Activated CD4-positive, alpha-beta memory T cell treated with anti-CD3 and anti-CD28 coated beads, Interleukin-2, amount 10 ng/mL, durations not matched to agents 7 days and 5 days (primary cell): Measurements from ENCODE around the gene KIF13A. TPM values are rescaled to one million over a fixed set of nuclear protein-coding genes. Genes with fewer than 3 reads are reported as not detected.

Experiments
- CTCF ChIA-PET: fragments of 350-600 bp; sonication (Branson Sonifier 250); formaldehyde crosslinking; loops from one replicate; lab custom pipeline; 2021; ENCODE audit warnings: antibody characterized with exemption, inconsistent platforms; lab: Charles Lee
- POLR2A ChIA-PET: fragments of 350-600 bp; sonication (Branson Sonifier 250); formaldehyde crosslinking; loops from one replicate; lab custom pipeline; 2021; ENCODE audit warnings: antibody characterized with exemption; lab: Charles Lee
- DNase-seq: peaks from one replicate; pipeline ENCODE4 v3.0.0-alpha.2; 2020
- H3K27ac Mint-ChIP-seq: one replicate; pipeline ENCODE4 v1.8.0; 2021; ENCODE audit warnings: mild to moderate bottlenecking, mixed read lengths
- H3K27me3 Mint-ChIP-seq: one replicate; pipeline ENCODE4 v1.8.0; 2021; ENCODE audit warnings: mixed read lengths
- H3K36me3 Mint-ChIP-seq: one replicate; pipeline ENCODE4 v1.8.0; 2021; ENCODE audit warnings: low read depth, mixed read lengths
- H3K4me1 Mint-ChIP-seq: one replicate; pipeline ENCODE4 v1.8.0; 2021; ENCODE audit warnings: mixed read lengths
- H3K4me3 Mint-ChIP-seq: one replicate; pipeline ENCODE4 v1.8.0; 2021; ENCODE audit warnings: mild to moderate bottlenecking, mixed read lengths
- H3K9me3 Mint-ChIP-seq: one replicate; pipeline ENCODE4 v1.8.0; 2021; ENCODE audit warnings: mixed read lengths
- total RNA-seq, 2 experiments: library from RNA; stranded (reverse); gene quantifications; one replicate each; pipeline ENCODE4 v1.2.3, GENCODE V29; 2021

The KIF13A gene
- total RNA-seq, 2 experiments from 2014 or later, result not detected

GRCh38 chr6:17871836-17872235 is 115.6 kb downstream of the KIF13A start:
- Mint-ChIP-seq H3K9me3 (no peaks in the 10 kb centered on the region), H3K4me1 (no peaks in the 10 kb centered on the region), H3K36me3 (no peaks in the 10 kb centered on the region), H3K27me3 (peaks cover 25% of the 10 kb centered on the region), H3K27ac (no peak overlapping the region), H3K4me3 (no peak overlapping the region)
- POLR2A ChIA-PET, result no interaction called here
- CTCF ChIA-PET, result no interaction called here
- DNase-seq, result no peak

GRCh38 chr6:17871189-17871519 is 116.3 kb downstream of the KIF13A start:
- Mint-ChIP-seq H3K4me3 (no peak overlapping the region), H3K9me3 (no peaks in the 10 kb centered on the region), H3K27me3 (peaks cover 25% of the 10 kb centered on the region), H3K4me1 (no peaks in the 10 kb centered on the region), H3K36me3 (no peaks in the 10 kb centered on the region), H3K27ac (no peak overlapping the region)
- POLR2A ChIA-PET, result no interaction called here
- no peak for DNase-seq
- CTCF ChIA-PET, result no interaction called here

- Mint-ChIP-seq H3K27me3 (peaks cover 25% of the 10 kb centered on the region), H3K9me3 (no peaks in the 10 kb centered on the region), H3K36me3 (no peaks in the 10 kb centered on the region), H3K4me1 (no peaks in the 10 kb centered on the region), H3K27ac (no peak overlapping the region), H3K4me3 (no peak overlapping the region)
- ChIA-PET POLR2A (no interaction called here), CTCF (no interaction called here)
- no peak for DNase-seq
Observed at GRCh38 chr6:17870300-17871188, 116.9 kb downstream of the KIF13A start.

GRCh38 chr6:17869753-17870050 is 117.7 kb downstream of the KIF13A start:
- Mint-ChIP-seq H3K36me3 (no peaks in the 10 kb centered on the region), H3K9me3 (no peaks in the 10 kb centered on the region), H3K4me1 (no peaks in the 10 kb centered on the region), H3K27ac (no peak overlapping the region), H3K27me3 (peaks cover 25% of the 10 kb centered on the region), H3K4me3 (no peak overlapping the region)
- no peak for DNase-seq
- ChIA-PET CTCF (no interaction called here), POLR2A (no interaction called here)

GRCh38 chr6:17869010-17869752 is 118.3 kb downstream of the KIF13A start:
- Mint-ChIP-seq H3K36me3 (no peaks in the 10 kb centered on the region), H3K27me3 (peaks cover 23% of the 10 kb centered on the region), H3K4me3 (no peak overlapping the region), H3K4me1 (no peaks in the 10 kb centered on the region), H3K27ac (no peak overlapping the region), H3K9me3 (no peaks in the 10 kb centered on the region)
- POLR2A ChIA-PET, result no interaction called here
- CTCF ChIA-PET, result no interaction called here
- DNase-seq, result no peak

GRCh38 chr6:17867880-17868279 is 119.6 kb downstream of the KIF13A start:
- no peak for DNase-seq
- Mint-ChIP-seq H3K4me1 (no peaks in the 10 kb centered on the region), H3K36me3 (no peaks in the 10 kb centered on the region), H3K4me3 (no peak overlapping the region), H3K27ac (no peak overlapping the region), H3K9me3 (no peaks in the 10 kb centered on the region), H3K27me3 (peaks cover 20% of the 10 kb centered on the region)
- ChIA-PET POLR2A (no interaction called here), CTCF (no interaction called here)

- CTCF ChIA-PET, result no interaction called here
- POLR2A ChIA-PET, result no interaction called here
- Mint-ChIP-seq H3K27me3 (peaks cover 20% of the 10 kb centered on the region), H3K27ac (no peak overlapping the region), H3K9me3 (no peaks in the 10 kb centered on the region), H3K4me3 (no peak overlapping the region), H3K36me3 (no peaks in the 10 kb centered on the region), H3K4me1 (no peaks in the 10 kb centered on the region)
- no peak for DNase-seq
Observed at GRCh38 chr6:17866876-17867444, 120.5 kb downstream of the KIF13A start.

- POLR2A ChIA-PET, result no interaction called here
- peaks cover 15% of the 10 kb centered on the region for H3K27me3 Mint-ChIP-seq
- no peak for DNase-seq
- H3K4me1 Mint-ChIP-seq, result no peaks in the 10 kb centered on the region
- no peaks in the 10 kb centered on the region for H3K9me3 Mint-ChIP-seq
- CTCF ChIA-PET, result no interaction called here
- H3K4me3 Mint-ChIP-seq, result no peak overlapping the region
- no peak overlapping the region for H3K27ac Mint-ChIP-seq
- no peaks in the 10 kb centered on the region for H3K36me3 Mint-ChIP-seq
Observed at GRCh38 chr6:17865798-17866725, 121.4 kb downstream of the KIF13A start.

GRCh38 chr6:17865243-17865642 is 122.2 kb downstream of the KIF13A start:
- Mint-ChIP-seq H3K4me3 (no peak overlapping the region), H3K27ac (no peak overlapping the region), H3K36me3 (no peaks in the 10 kb centered on the region), H3K27me3 (peaks cover 11% of the 10 kb centered on the region), H3K9me3 (no peaks in the 10 kb centered on the region), H3K4me1 (no peaks in the 10 kb centered on the region)
- no peak for DNase-seq
- ChIA-PET CTCF (no interaction called here), POLR2A (no interaction called here)

- ChIA-PET CTCF (no interaction called here), POLR2A (no interaction called here)
- H3K27ac Mint-ChIP-seq, result no peak overlapping the region
- no peak overlapping the region for H3K4me3 Mint-ChIP-seq
- H3K27me3 Mint-ChIP-seq, result peaks cover 7% of the 10 kb centered on the region
- no peaks in the 10 kb centered on the region for H3K36me3 Mint-ChIP-seq
- DNase-seq, result no peak
- no peaks in the 10 kb centered on the region for H3K4me1 Mint-ChIP-seq
- H3K9me3 Mint-ChIP-seq, result no peaks in the 10 kb centered on the region
Observed at GRCh38 chr6:17863901-17864754, 123.3 kb downstream of the KIF13A start.

- Mint-ChIP-seq H3K27me3 (peaks cover 10% of the 10 kb centered on the region), H3K9me3 (no peaks in the 10 kb centered on the region), H3K27ac (no peak overlapping the region), H3K4me1 (no peaks in the 10 kb centered on the region), H3K36me3 (no peaks in the 10 kb centered on the region), H3K4me3 (no peak overlapping the region)
- DNase-seq, result no peak
- CTCF ChIA-PET, result no interaction called here
- POLR2A ChIA-PET, result no interaction called here
Observed at GRCh38 chr6:17861361-17861760, 126.1 kb downstream of the KIF13A start.

GRCh38 chr6:17859846-17860245 is 127.6 kb downstream of the KIF13A start:
- Mint-ChIP-seq H3K36me3 (no peaks in the 10 kb centered on the region), H3K27ac (no peak overlapping the region), H3K27me3 (peaks cover 11% of the 10 kb centered on the region), H3K4me1 (no peaks in the 10 kb centered on the region), H3K9me3 (no peaks in the 10 kb centered on the region), H3K4me3 (no peak overlapping the region)
- ChIA-PET CTCF (no interaction called here), POLR2A (no interaction called here)
- no peak for DNase-seq
